GM18505 (cell line): ENCODE measurements around the gene CNTNAP2.
"Not testable (repeated sequence)": the region's sequence is repeated elsewhere in the genome, so short reads cannot be mapped to it uniquely, and the experiment has no call there.

Source experiments
- ATAC-seq: cut with Tn5 transposase; IDR thresholded peaks from one replicate; pipeline ENCODE4 v1.9.1; 2021; ENCODE audit not compliant: unreplicated experiment
- POLR2A ChIP-seq: IDR thresholded peaks from 4 replicates; pipeline ENCODE4 v1.6.1; 2011; ENCODE audit warnings: borderline replicate concordance; ENCODE audit not compliant: insufficient read depth, insufficient read length; ENCODE audit errors: extremely low read depth

The CNTNAP2 gene

GRCh38 chr7:147775516-147776284, 1659.1 kb downstream of the CNTNAP2 start:
- no peak for TF ChIP-seq POLR2A
- no peak for ATAC-seq

DNA sequence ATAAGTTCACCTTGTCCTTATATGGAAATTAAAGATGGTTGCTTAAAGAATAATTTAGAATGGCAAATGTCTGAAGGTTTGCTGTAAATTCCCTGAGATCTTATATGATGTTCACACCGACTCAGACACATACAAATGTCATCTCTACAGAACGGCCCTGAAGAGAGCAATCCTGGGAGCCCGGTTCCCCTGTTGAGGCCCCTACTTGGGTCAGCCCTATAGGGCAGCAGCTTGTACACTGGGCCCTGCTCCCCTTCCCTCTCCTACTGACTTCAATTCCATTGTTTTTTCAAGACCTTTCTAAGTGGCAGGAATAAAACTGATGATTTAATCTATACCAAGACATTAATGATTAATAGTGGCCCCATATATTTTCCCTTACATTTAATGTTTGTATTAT, 1660.7 kb downstream of the CNTNAP2 start:
- TF ChIP-seq POLR2A: no peak
- ATAC-seq: no peak

GRCh38 chr7:147779949-147780348, 1663.3 kb downstream of the CNTNAP2 start:
- no peak for TF ChIP-seq POLR2A
- no peak for ATAC-seq

DNA sequence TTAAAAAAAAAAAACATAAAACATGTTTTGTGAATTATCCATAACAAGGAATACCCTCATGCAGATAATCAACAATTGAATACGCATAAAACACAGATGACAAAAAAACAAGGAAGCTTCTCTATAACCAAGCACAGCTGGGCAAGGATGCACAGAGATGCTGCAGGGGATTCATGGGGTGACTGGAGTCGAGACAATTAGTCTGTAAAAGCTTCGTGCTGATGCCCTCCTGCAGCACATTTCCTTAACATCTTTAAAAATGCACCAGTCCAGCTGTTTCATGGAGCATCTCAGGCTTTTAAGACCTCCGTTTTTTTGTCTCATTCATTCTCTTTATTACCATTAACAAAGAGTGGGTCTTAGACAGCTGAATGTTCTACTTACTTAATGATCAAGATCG, 1680.0 kb downstream of the CNTNAP2 start:
- no peak for ATAC-seq
- no peak for TF ChIP-seq POLR2A

- no peak for TF ChIP-seq POLR2A
- ATAC-seq: no peak
These were observed 1681.4 kb downstream of the CNTNAP2 start for GRCh38 chr7:147798001-147798400.

DNA sequence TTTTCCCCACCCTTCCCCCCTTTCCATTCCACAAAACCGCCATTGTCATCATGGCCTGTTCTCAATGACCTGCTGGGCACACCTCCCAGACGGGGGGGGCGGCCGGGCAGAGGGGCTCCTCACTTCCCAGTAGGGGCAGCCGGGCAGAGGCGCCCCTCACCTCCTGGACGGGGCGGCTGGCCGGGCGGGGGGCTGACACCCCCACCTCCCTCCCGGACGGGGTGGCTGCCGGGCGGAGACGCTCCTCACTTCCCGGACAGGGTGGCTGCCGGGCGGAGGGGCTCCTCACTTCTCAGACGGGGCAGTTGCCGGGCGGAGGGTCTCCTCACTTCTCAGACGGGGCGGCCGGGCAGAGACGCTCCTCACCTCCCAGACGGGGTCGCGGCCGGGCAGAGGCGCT, 1685.2 kb downstream of the CNTNAP2 start:
- not testable (repeated sequence) for ATAC-seq

- no peak for ATAC-seq
- no peak for TF ChIP-seq POLR2A
These were observed 1686.5 kb downstream of the CNTNAP2 start for GRCh38 chr7:147803151-147803550.

DNA sequence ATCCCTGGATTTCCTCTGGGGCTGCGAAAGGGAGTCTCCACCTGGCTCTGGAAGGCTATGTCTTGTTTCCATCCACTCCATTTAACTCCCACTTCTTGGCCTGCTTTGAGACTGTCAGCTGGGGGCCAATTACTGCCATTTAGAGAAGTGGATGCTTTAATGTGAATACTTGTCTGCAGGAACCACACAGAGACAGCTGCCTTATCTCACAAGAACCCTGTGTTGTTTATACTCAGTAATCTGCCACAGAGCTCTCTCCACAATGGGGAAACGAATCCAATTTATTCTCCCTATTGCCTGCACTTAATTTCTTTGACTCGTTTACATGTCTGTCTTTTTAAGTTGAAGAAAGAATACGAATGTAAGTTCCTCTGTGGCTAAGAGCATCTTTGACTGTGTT, 1687.0 kb downstream of the CNTNAP2 start:
- no peak for ATAC-seq
- no peak for TF ChIP-seq POLR2A

- no peak for TF ChIP-seq POLR2A
- ATAC-seq: no peak
These were observed 1687.4 kb downstream of the CNTNAP2 start for GRCh38 chr7:147804032-147804431.

GRCh38 chr7:147805996-147806576, 1689.5 kb downstream of the CNTNAP2 start:
- TF ChIP-seq POLR2A: no peak
- no peak for ATAC-seq

DNA sequence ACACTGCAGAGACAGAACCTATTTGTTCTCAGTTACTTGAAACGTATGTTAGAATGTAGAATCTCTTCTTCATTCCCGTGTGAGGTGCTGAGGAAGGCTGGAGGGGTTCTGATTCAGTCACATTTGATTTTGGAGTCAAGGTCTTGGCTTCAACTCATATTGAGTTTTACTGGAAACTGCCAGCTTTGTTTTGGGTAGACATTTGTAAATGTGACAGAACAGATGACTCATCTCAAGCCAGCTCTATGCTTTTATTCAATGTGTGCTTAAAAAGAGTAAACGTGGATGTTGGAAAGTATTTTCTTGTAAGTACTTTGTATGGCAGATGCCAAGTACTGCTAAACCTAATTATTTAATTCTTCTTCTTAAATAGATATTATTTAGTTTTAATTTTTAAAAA, 1693.2 kb downstream of the CNTNAP2 start:
- no peak for ATAC-seq
- no peak for TF ChIP-seq POLR2A

- no peak for TF ChIP-seq POLR2A
- no peak for ATAC-seq
These were observed 1693.7 kb downstream of the CNTNAP2 start for GRCh38 chr7:147810269-147810668.

DNA sequence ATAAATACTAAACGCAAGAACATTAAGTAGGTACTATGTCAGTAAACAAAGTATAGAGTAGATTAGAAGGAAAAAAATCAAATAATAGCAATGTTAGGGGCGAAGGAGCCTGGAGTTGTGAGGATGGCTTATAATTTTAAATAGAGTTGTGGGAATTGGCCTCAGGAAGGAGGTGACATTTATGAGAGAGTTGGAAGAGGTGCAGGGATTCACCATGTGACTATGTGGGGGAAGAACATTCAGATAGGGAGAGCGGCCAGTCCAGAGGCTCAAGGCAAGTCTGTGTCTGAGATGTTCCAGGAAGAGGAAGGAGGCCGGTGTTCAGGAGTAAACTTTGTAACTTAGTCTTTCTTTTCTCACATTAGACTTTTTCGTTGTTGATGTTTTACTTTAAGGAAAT, 1695.3 kb downstream of the CNTNAP2 start:
- ATAC-seq: no peak
- TF ChIP-seq POLR2A: no peak

DNA sequence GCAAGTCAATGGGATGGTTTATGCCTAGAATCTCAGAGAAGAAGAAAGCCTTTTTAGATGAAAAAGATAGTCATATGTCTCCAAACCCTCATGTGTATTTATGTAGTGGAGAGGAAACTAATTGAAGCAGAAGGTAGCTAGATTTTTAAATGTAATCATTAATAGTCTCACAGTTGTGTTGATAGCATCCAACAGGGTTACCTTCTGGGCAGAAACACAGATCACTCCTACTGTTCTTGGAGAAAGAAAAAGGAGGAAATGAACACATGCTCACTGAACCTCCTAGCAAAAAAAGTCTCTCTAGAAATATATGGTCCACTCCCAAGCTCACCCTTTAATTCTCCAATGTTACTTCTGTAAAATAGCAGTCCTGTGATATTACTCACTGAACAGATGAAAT, 1696.7 kb downstream of the CNTNAP2 start:
- ATAC-seq: no peak

More for the DNA sequence above, 1696.7 kb downstream of the CNTNAP2 start:
- TF ChIP-seq POLR2A: no peak
